ENCODE measurements around the gene SYT2. TPM values are rescaled to one million over a fixed set of nuclear protein-coding genes. Genes with fewer than 3 reads are reported as not detected.
"Not testable (repeated sequence)": the region's sequence is repeated elsewhere in the genome, so short reads cannot be mapped to it uniquely, and the experiment has no call there.

The SYT2 gene
- total RNA-seq, 1 donor: not detected

GRCh38 chr1:202547215-202547614 lies 163.0 kb downstream of the SYT2 start:
- TF ChIP-seq CTCF (IDR thresholded peaks at IDR 0.05; ENCODE audit: insufficient read depth, low read length): no peak

GRCh38 chr1:202546796-202547195 lies 163.5 kb downstream of the SYT2 start:
- H3K4me3 ChIP-seq (ENCODE audit: low read depth, low read length); DNase-seq (ENCODE audit: low read depth): not testable (repeated sequence)

More at GRCh38 chr1:202547215-202547614, 163.0 kb downstream of the SYT2 start:
- DNase-seq (ENCODE audit: low read depth): no peak
- H3K4me3 ChIP-seq (ENCODE audit: low read depth, low read length): no peak overlapping the region

GRCh38 chr1:202546377-202546776 lies 163.9 kb downstream of the SYT2 start:
- DNase-seq (ENCODE audit: low read depth); H3K4me3 ChIP-seq (ENCODE audit: low read depth, low read length): not testable (repeated sequence)

- DNase-seq (ENCODE audit: low read depth): not testable (repeated sequence)
Measured at GRCh38 chr1:202545647-202546303, 164.5 kb downstream of the SYT2 start.

GRCh38 chr1:202544766-202545449 lies 165.3 kb downstream of the SYT2 start:
- not testable (repeated sequence) for H3K4me3 ChIP-seq (ENCODE audit: low read depth, low read length); DNase-seq (ENCODE audit: low read depth)

More at GRCh38 chr1:202545647-202546303, 164.5 kb downstream of the SYT2 start:
- H3K4me3 ChIP-seq (ENCODE audit: low read depth, low read length): not testable (repeated sequence)

- not testable (repeated sequence) for DNase-seq (ENCODE audit: low read depth); H3K4me3 ChIP-seq (ENCODE audit: low read depth, low read length)
Measured at GRCh38 chr1:202543537-202543936, 166.7 kb downstream of the SYT2 start.

GRCh38 chr1:202542415-202542814 lies 167.8 kb downstream of the SYT2 start:
- H3K4me3 ChIP-seq (ENCODE audit: low read depth, low read length); DNase-seq (ENCODE audit: low read depth): not testable (repeated sequence)

GRCh38 chr1:202540858-202541257 lies 169.4 kb downstream of the SYT2 start:
- not testable (repeated sequence) for DNase-seq (ENCODE audit: low read depth)
- peak overlapping the region; percentile 37 for H3K4me3 ChIP-seq (ENCODE audit: low read depth, low read length)

Other genes with a start within 250 kb of the SYT2 start
- 56.4 and 117 TPM in 2 replicates for gene KDM5B, start 98.0 kb upstream of the SYT2 start, total RNA-seq (ENCODE audit: low replicate concordance)
- not detected in 2 replicates for gene PCAT6, start 100.5 kb upstream of the SYT2 start, total RNA-seq (ENCODE audit: low replicate concordance)
- gene RABIF, start 178.7 kb upstream of the SYT2 start, total RNA-seq (ENCODE audit: low replicate concordance): 1.3 and 10.9 TPM in 2 replicates
- gene KLHL12, start 216.8 kb upstream of the SYT2 start, total RNA-seq (ENCODE audit: low replicate concordance): 22.2 and 29.6 TPM in 2 replicates
- gene ADIPOR1, start 247.9 kb upstream of the SYT2 start, total RNA-seq (ENCODE audit: low replicate concordance): 30.4 and 104 TPM in 2 replicates